HG03045 (cell line): Measurements from ENCODE around the gene PLCB4.
"Not testable (repeated sequence)": the region's sequence is repeated elsewhere in the genome, so short reads cannot be mapped to it uniquely, and the experiment has no call there.

Experiments
- ATAC-seq: cut with Tn5 transposase; IDR thresholded peaks from one replicate; pipeline ENCODE4 v1.9.1; 2021; ENCODE audit warnings: mild to moderate bottlenecking, moderate library complexity; ENCODE audit not compliant: unreplicated experiment

The PLCB4 gene

GRCh38 chr20:9140162-9140760, 71.4 kb downstream of the PLCB4 start:
- ATAC-seq, result no peak

- ATAC-seq, result no peak
Observed at GRCh38 chr20:9141070-9141469, 72.2 kb downstream of the PLCB4 start.

GRCh38 chr20:9141921-9142320, 73.0 kb downstream of the PLCB4 start:
- ATAC-seq, result no peak

GRCh38 chr20:9142809-9143208, 73.9 kb downstream of the PLCB4 start:
- no peak for ATAC-seq

GRCh38 chr20:9143926-9144325, 75.0 kb downstream of the PLCB4 start:
- no peak for ATAC-seq

GRCh38 chr20:9144643-9145042, 75.8 kb downstream of the PLCB4 start:
- ATAC-seq, result no peak

GRCh38 chr20:9145142-9145541, 76.3 kb downstream of the PLCB4 start:
- ATAC-seq, result no peak

GRCh38 chr20:9146649-9147048, 77.8 kb downstream of the PLCB4 start:
- no peak for ATAC-seq

GRCh38 chr20:9147547-9148024, 78.7 kb downstream of the PLCB4 start:
- ATAC-seq, result no peak

GRCh38 chr20:9148291-9148690, 79.4 kb downstream of the PLCB4 start:
- no peak for ATAC-seq

- ATAC-seq, result no peak
Observed at GRCh38 chr20:9149087-9149486, 80.2 kb downstream of the PLCB4 start.

GRCh38 chr20:9149796-9150195, 80.9 kb downstream of the PLCB4 start:
- ATAC-seq, result no peak

GRCh38 chr20:9150679-9151078, 81.8 kb downstream of the PLCB4 start:
- ATAC-seq, result no peak

- not testable (repeated sequence) for ATAC-seq
Observed at GRCh38 chr20:9152139-9152538, 83.3 kb downstream of the PLCB4 start.

- no peak for ATAC-seq
Observed at GRCh38 chr20:9154464-9155024, 85.7 kb downstream of the PLCB4 start.

- ATAC-seq, result no peak
Observed at GRCh38 chr20:9156529-9157280, 87.8 kb downstream of the PLCB4 start.

GRCh38 chr20:9160331-9160730, 91.4 kb downstream of the PLCB4 start:
- no peak for ATAC-seq

GRCh38 chr20:9160757-9161156, 91.9 kb downstream of the PLCB4 start:
- no peak for ATAC-seq

GRCh38 chr20:9161311-9161710, 92.4 kb downstream of the PLCB4 start:
- no peak for ATAC-seq

GRCh38 chr20:9163251-9163650, 94.4 kb downstream of the PLCB4 start:
- ATAC-seq, result no peak

- ATAC-seq, result no peak
Observed at GRCh38 chr20:9163995-9164394, 95.1 kb downstream of the PLCB4 start.

- no peak for ATAC-seq
Observed at GRCh38 chr20:9165261-9165660, 96.4 kb downstream of the PLCB4 start.
